Measurements from ENCODE around the gene RASGRP3. TPM values are rescaled to one million over a fixed set of nuclear protein-coding genes. Genes with fewer than 3 reads are reported as not detected.

RASGRP3 gene
- polyA plus RNA-seq, 1 of the 3 experiments (the other 2 are of a cell fraction), result 72.5 TPM

DNA sequence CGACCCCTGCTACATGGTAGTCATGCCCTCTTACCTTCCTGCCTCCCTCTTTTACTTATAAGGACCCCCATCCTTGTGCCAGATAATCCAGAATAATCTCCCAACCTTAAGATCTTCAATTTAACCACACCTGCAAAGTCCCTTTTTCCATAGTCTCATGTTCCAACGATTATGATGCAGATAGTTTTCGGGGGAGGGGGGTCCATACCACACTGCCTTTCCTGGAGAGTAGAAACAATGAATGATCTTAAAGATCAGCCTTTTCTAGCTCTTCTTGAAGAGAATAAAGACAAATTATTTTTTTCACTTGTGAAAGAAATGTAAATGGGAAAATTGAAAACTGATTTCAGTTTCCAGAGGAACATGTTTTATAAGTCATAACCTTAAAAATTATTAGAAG, 127.0 kb downstream of the RASGRP3 start (continued):
- TF ChIP-seq MXI1 (IDR thresholded peaks at IDR 0.05; ENCODE audit: low read depth, low read length) (no peak), FOSL2 (IDR thresholded peaks at IDR 0.05; ENCODE audit: borderline replicate concordance, low read depth) (no peak), POLR2AphosphoS5 (IDR thresholded peaks at IDR 0.05; ENCODE audit: low read depth, low read length) (no peak), TEAD4 (IDR thresholded peaks at IDR 0.05; ENCODE audit: borderline replicate concordance, insufficient read depth) (no peak), NRF1 (IDR thresholded peaks at IDR 0.05; ENCODE audit: low read depth, low read length) (no peak), MEF2A (IDR thresholded peaks at IDR 0.05; ENCODE audit: borderline replicate concordance, low read depth) (no peak), GATA2 (CRISPR knock-in tag; IDR thresholded peaks at IDR 0.05) (no peak), RXRA (IDR thresholded peaks at IDR 0.05; ENCODE audit: borderline replicate concordance, low read depth) (no peak), ELF1 (IDR thresholded peaks at IDR 0.05) (no peak), GABPA (IDR thresholded peaks at IDR 0.05; ENCODE audit: low read depth) (no peak), NFIC (IDR thresholded peaks at IDR 0.05; ENCODE audit: borderline replicate concordance) (no peak)
- TF ChIP-seq, protein P1, sequence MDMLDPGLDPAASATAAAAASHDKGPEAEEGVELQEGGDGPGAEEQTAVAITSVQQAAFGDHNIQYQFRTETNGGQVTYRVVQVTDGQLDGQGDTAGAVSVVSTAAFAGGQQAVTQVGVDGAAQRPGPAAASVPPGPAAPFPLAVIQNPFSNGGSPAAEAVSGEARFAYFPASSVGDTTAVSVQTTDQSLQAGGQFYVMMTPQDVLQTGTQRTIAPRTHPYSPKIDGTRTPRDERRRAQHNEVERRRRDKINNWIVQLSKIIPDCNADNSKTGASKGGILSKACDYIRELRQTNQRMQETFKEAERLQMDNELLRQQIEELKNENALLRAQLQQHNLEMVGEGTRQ (IDR thresholded peaks at IDR 0.05; ENCODE audit: borderline replicate concordance, low read depth, low read length), result no peak
- TF ChIP-seq, protein P2, sequence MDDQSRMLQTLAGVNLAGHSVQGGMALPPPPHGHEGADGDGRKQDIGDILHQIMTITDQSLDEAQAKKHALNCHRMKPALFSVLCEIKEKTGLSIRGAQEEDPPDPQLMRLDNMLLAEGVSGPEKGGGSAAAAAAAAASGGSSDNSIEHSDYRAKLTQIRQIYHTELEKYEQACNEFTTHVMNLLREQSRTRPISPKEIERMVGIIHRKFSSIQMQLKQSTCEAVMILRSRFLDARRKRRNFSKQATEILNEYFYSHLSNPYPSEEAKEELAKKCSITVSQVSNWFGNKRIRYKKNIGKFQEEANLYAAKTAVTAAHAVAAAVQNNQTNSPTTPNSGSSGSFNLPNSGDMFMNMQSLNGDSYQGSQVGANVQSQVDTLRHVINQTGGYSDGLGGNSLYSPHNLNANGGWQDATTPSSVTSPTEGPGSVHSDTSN (IDR thresholded peaks at IDR 0.05), result no peak

DNA sequence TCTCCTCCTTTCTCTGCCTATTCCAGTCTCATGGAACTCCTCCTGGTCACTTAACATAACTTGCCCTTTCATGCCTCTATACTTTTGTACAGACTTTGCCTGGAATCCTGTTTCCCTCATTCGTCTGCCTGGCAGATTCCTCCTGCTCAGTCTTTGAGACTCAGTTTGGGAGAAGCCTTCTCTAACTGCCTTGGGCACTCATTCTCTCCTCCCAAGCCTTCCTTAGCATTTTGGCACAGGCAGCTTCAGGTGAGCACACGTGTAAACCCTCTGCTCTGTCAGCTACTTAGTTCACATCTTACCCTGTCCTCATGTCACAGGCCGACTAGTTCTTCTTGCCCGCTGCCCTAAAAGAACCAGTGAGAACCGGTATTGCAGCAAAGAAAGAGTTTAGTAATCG, 128.6 kb downstream of the RASGRP3 start:
- no peak for TF ChIP-seq RFX5 (IDR thresholded peaks at IDR 0.05; ENCODE audit: low read length)
- TF ChIP-seq, protein P3, sequence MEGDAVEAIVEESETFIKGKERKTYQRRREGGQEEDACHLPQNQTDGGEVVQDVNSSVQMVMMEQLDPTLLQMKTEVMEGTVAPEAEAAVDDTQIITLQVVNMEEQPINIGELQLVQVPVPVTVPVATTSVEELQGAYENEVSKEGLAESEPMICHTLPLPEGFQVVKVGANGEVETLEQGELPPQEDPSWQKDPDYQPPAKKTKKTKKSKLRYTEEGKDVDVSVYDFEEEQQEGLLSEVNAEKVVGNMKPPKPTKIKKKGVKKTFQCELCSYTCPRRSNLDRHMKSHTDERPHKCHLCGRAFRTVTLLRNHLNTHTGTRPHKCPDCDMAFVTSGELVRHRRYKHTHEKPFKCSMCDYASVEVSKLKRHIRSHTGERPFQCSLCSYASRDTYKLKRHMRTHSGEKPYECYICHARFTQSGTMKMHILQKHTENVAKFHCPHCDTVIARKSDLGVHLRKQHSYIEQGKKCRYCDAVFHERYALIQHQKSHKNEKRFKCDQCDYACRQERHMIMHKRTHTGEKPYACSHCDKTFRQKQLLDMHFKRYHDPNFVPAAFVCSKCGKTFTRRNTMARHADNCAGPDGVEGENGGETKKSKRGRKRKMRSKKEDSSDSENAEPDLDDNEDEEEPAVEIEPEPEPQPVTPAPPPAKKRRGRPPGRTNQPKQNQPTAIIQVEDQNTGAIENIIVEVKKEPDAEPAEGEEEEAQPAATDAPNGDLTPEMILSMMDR (IDR thresholded peaks at IDR 0.05), result no peak
- TF ChIP-seq CHD2 (IDR thresholded peaks at IDR 0.05; ENCODE audit: low read length, partially characterized antibody), result no peak
- TF ChIP-seq RXRA (IDR thresholded peaks at IDR 0.05; ENCODE audit: borderline replicate concordance, low read depth), result no peak
- TF ChIP-seq, protein P4, sequence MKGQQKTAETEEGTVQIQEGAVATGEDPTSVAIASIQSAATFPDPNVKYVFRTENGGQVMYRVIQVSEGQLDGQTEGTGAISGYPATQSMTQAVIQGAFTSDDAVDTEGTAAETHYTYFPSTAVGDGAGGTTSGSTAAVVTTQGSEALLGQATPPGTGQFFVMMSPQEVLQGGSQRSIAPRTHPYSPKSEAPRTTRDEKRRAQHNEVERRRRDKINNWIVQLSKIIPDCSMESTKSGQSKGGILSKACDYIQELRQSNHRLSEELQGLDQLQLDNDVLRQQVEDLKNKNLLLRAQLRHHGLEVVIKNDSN (IDR thresholded peaks at IDR 0.05; ENCODE audit: borderline replicate concordance, low read depth), result no peak
- TF ChIP-seq, protein P5, sequence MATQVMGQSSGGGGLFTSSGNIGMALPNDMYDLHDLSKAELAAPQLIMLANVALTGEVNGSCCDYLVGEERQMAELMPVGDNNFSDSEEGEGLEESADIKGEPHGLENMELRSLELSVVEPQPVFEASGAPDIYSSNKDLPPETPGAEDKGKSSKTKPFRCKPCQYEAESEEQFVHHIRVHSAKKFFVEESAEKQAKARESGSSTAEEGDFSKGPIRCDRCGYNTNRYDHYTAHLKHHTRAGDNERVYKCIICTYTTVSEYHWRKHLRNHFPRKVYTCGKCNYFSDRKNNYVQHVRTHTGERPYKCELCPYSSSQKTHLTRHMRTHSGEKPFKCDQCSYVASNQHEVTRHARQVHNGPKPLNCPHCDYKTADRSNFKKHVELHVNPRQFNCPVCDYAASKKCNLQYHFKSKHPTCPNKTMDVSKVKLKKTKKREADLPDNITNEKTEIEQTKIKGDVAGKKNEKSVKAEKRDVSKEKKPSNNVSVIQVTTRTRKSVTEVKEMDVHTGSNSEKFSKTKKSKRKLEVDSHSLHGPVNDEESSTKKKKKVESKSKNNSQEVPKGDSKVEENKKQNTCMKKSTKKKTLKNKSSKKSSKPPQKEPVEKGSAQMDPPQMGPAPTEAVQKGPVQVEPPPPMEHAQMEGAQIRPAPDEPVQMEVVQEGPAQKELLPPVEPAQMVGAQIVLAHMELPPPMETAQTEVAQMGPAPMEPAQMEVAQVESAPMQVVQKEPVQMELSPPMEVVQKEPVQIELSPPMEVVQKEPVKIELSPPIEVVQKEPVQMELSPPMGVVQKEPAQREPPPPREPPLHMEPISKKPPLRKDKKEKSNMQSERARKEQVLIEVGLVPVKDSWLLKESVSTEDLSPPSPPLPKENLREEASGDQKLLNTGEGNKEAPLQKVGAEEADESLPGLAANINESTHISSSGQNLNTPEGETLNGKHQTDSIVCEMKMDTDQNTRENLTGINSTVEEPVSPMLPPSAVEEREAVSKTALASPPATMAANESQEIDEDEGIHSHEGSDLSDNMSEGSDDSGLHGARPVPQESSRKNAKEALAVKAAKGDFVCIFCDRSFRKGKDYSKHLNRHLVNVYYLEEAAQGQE (IDR thresholded peaks at IDR 0.05; ENCODE audit: low read depth, low read length), result no peak
- TF ChIP-seq SMC3 (IDR thresholded peaks at IDR 0.05; ENCODE audit: low read depth, low read length), result no peak
- TF ChIP-seq, protein P1 (IDR thresholded peaks at IDR 0.05; ENCODE audit: borderline replicate concordance, low read depth, low read length), result no peak
- TF ChIP-seq, protein P2 (IDR thresholded peaks at IDR 0.05), result no peak
- no peak for TF ChIP-seq EP300 (IDR thresholded peaks at IDR 0.05; ENCODE audit: borderline replicate concordance in 1 of 2, low read depth in 1 of 2, low read length in 1 of 2)
- no peak for TF ChIP-seq MEF2A (IDR thresholded peaks at IDR 0.05; ENCODE audit: borderline replicate concordance, low read depth)
- no peak for TF ChIP-seq FOXM1 (IDR thresholded peaks at IDR 0.05; ENCODE audit: low read depth)
- no peak for TF ChIP-seq MXI1 (IDR thresholded peaks at IDR 0.05; ENCODE audit: low read depth, low read length)
- no peak for TF ChIP-seq ELF1 (IDR thresholded peaks at IDR 0.05)
- Histone ChIP-seq H3F3A (replicated peaks; ENCODE audit: insufficient read depth) (no peaks in the 10 kb centered on the region), H3K79me2 (ENCODE audit: insufficient read depth) (no peaks in the 10 kb centered on the region), H3K4me2 (no peak overlapping the region), H4K20me1 (ENCODE audit: insufficient read depth) (no peaks in the 10 kb centered on the region), H2AFZ (ENCODE audit: low read depth) (no peak overlapping the region), H3K27ac (ENCODE audit: low read depth in 2 of 2, low read length in 1 of 2) (no peak overlapping the region), H3K9me3 (no peaks in the 10 kb centered on the region), H3K9ac (no peak overlapping the region), H3K36me3 (replicated peaks in 1 of 2; ENCODE audit: control insufficient read depth in 1 of 2, insufficient read depth in 2 of 2, low read length in 1 of 2) (no peaks in the 10 kb centered on the region), H3K4me3 (ENCODE audit: low read depth in 2 of 2, low read length in 1 of 2) (no peak overlapping the region), H3K9me2 (no peaks in the 10 kb centered on the region), H3K4me1 (ENCODE audit: control insufficient read depth in 1 of 2, insufficient read depth in 2 of 2, low read depth in 1 of 2, low read length in 1 of 2) (no peaks in the 10 kb centered on the region; a peak in 1 of 4 replicates), H3K27me3 (ENCODE audit: insufficient read depth) (no peaks in the 10 kb centered on the region)
- ChIA-PET POLR2A (no interaction called here), CTCF (interaction anchor here (0.8 kb wide), 1 partner anchor 22 kb away, joined by 3 read pairs; no protein-coding TSS in a partner anchor)
- WGBS (ENCODE audit: low lambda C conversion rate), result 60% methylated on average over 6 of the region's 6 CpGs
- no peak for DNase-seq

Measured in SK-N-SH (cell line).